HG02884 (cell line): Measurements from ENCODE around the gene EVL.
"Not testable (repeated sequence)": the region's sequence is repeated elsewhere in the genome, so short reads cannot be mapped to it uniquely, and the experiment has no call there.

Source experiments
- ATAC-seq: cut with Tn5 transposase; IDR thresholded peaks from one replicate; pipeline ENCODE4 v1.9.1; 2021; ENCODE audit warnings: mild to moderate bottlenecking, moderate library complexity; ENCODE audit not compliant: unreplicated experiment

EVL gene

DNA sequence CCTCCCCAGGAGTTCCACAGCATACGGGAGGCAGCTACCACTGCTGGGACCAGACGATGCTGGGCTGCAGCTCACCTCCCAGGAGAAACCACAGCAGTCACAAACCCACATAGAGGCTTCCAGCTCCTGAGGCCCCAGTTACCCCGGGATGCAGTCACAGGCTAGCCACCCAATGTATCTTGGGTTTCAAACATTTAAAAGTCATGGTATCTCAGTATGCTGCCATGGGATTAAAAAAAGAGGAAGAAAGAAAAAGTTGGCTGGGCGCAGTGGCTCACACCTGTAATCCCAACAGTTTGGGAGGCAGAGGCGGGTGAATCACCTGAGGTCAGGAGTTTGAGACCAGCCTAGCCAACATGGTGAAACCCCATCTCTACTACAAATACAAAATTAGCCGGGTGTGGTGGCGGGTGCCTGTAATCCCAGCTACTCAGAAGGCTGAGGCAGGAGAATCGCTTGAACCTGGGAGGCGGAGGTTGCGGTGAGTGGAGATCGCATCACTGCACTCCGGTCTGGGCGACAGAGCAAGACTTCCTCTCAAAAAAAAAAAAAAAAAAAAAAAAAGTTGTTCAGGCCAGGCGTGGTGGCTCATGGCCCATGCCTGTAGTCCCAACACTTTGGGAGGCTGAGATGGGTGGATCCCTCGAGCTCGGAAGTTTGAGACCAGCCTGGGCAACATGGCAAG lies 92.5 kb downstream of the EVL start:
- ATAC-seq: not testable (repeated sequence)

GRCh38 chr14:100158566-100159093 lies 93.4 kb downstream of the EVL start:
- no peak for ATAC-seq

DNA sequence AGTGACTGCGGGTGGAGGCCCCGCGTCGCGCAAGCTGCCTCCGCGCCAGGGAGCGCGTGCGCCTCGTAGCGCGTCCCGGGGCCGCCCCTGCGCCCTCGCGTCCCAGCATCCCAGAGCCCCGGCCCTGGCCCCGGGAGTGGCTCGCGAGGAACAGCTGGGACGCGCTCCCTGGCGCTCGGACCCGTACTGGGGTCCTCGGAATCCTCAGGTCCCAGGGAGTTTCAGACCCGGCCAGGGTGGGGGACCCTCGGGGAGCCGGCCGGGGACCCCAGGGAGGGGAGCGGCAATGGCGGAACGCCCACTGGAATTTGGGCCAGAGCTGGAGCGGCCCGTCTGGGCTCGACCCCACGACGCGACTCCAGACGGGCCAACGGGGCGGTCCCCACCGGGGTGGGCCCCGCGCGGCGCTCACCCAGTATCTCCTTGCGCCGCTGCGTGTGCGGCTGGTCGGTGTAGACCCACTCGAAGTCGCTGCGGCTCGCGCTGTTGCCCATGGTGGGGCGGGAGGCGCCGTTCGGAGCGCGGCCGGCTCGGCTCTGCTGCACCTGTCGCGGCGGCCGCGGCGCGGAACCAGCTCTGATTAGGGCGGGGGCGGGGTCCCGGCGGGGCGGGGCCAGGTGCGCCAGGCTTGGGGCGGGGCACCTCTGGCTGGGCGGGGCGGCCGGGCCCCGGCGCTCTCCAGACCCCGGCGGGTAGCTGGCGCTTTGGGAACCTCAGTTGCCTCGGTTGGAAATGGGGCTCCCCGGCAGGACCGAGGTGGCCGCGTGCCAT lies 94.1 kb downstream of the EVL start, which contains the start of gene DEGS2:
DEGS2 (minus strand) TSS at position 552 of the 771 bp plus-strand sequence; CDS start at position 494, 58 bp downstream.
- ATAC-seq: no peak

DNA sequence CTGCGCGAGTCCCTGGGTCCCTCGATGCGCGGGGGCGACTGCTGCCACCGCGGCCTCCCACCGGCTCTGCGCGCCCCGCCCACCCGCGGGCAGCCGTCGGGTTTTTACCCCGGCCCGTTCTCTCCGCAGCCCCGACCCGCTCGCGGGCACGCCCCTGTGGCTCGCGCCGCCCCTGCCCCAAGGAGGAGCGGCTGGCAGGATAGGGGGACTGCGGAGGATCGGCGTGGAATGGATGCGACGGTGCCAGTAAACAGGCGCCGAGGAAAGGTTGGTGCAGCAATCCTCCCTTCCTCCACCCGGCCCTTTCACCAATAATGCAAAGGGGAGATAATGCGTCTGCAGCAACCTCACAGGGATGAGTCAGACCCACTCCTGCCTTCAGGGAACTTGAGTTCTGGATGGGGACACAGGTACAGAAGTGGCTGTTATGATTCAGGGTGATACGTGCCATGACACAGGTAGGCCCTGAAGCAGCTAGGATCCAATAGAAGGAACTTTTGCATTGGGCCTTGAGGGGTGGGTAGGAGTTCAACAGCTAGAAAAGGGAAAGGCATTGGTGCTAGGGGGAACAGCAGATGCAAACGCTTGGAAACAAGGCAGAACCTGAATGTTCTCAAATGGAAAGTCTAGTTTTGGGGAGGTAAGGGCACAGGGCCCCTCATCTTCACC lies 94.8 kb downstream of the EVL start:
- ATAC-seq: no peak

DNA sequence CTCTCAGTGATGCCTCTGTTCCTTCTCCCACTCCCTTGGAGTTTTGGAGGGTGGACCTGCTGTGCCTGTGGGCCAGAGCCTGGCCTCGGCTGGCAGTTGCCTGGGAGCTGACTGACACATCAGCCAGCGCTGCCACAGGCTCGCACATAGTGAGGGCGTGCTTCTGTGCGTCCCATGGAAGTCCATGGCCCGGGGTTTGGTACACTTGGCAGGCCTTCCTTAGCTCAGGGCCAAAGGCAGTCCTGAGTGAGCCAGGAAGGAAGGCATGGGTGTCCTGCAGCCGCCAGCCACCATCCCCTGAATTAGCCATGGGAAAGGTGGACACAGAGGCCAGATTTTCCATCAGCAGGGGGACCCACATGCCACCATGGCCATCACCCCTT lies 95.3 kb downstream of the EVL start:
- ATAC-seq: no peak

DNA sequence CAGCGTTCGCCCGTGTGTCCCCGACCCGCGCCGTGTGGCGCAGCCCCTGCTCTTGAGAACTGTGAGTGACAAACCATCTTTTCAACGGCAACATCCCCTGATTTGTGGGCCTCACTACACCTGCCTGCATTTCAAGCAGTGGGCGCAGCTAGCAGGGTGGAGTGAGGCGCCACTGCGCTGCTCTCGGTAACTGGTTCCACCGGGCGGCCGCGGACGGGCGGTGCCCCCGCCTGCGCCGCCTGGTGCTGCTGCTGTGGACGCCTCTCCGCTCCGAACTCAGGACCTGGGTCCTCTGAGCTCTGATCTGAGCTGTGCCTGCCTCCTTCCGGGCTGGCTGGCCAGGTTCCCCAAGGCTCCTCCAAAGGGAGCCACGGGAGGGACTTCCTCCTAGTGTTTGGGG lies 100.2 kb downstream of the EVL start:
- ATAC-seq: no peak

DNA sequence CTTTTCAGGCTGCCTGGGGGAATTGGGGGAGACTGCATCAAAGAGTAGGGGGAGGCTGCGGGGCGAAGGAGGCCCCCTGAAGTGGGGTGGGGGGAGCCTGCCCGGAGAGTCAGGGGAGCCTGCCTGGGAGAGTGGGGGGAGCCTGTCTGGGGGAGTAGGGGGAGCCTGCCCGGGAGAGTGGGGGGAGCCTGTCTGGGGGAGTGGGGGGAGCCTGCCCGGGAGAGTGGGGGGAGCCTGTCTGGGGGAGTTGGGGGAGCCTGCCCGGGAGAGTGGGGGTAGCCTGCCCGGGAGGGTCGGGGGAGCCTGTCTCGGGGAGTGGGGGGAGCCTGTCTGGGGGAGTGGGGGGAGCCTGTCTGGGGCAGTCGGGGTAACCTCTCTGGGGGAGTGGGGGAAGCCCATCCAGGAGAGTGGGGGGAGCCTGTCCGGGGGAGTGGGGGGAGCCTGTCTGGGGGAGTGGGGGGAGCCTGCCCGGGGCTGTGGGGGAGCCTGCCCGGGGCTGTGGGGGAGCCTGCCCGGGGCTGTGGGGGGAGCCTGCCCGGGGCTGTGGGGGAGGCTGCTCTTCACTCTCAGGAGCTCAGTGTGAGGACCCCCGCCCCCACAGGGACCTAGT lies 100.7 kb downstream of the EVL start:
- no peak for ATAC-seq

- no peak for ATAC-seq
Observed at GRCh38 chr14:100168506-100168905, 103.3 kb downstream of the EVL start.

- no peak for ATAC-seq
Observed at GRCh38 chr14:100170880-100171279, 105.7 kb downstream of the EVL start.

GRCh38 chr14:100172811-100173210 lies 107.6 kb downstream of the EVL start:
- no peak for ATAC-seq

- no peak for ATAC-seq
Observed at GRCh38 chr14:100173353-100173752, 108.1 kb downstream of the EVL start.

DNA sequence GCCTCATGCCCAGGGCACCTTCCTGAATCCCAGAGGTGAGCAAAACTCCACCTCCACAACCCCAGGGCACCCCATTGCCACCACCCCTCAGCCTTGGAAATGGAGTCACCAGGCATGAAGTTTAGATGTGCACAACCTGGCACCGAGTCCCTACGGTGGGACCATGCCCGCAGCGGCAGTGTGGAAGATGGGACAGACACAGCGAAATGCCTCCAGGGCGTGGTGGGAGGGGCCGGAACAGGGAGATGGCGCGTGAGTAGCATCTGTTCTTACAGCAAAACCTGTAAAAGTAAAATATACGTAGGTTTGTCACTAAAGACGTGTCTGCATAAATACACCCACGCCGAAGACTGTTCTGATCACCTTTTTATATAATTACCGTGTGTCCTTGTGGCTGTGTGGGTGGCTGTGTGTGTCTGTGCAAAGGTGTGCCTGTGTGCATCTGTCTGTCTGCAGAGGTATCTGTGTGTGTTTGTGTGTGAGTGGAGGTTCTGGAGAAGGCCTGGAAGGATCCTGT lies 111.6 kb downstream of the EVL start:
- no peak for ATAC-seq

- no peak for ATAC-seq
Observed at GRCh38 chr14:100178691-100179090, 113.5 kb downstream of the EVL start.

DNA sequence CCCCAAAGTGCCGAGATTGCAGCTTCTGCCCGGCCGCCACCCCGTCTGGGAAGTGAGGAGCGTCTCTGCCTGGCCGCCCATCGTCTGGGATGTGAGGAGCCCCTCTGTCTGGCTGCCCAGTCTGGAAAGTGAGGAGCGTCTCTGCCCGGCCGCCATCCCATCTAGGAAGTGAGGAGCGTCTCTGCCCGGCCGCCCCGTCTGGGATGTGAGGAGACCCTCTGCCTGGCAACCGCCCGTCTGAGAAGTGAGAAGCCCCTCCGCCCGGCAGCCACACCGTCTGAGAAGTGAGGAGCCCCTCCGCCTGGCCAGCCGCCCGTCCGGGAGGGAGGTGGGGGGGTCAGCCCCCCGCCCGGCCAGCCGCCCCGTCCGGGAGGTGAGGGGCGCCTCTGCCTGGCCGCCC lies 115.4 kb downstream of the EVL start:
- ATAC-seq: not testable (repeated sequence)

DNA sequence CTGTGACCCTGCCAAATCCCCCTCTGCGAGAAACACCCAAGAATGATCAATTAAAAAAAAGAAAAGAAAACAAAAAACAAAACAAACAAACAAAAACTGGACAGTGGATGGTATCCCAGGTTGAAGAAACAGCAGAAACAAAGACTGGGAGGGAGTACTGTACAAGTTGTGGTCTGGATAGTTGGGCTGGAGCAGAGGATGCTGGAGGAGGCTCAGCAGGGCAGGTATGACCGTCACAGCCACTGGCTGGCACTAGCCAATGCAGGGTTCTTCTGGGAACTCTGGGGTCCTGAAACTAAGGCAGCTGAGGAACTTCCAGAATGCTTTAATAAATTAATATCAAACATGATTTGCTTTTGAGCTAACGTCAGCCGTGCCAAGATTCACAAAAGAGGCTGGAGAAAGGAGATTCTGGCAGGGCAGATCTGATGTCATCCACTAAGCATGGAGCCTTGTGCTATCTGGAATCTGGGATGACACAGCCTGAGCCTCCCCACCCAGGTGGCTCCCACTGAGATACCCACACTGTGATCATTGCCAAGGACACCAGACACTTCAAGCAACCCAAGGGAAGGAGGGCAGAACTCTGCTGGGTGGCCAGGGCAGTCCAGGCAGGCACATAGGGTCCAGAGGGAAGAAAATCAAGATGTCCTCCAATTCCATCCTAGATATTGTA lies 116.8 kb downstream of the EVL start:
- ATAC-seq: not testable (repeated sequence)

DNA sequence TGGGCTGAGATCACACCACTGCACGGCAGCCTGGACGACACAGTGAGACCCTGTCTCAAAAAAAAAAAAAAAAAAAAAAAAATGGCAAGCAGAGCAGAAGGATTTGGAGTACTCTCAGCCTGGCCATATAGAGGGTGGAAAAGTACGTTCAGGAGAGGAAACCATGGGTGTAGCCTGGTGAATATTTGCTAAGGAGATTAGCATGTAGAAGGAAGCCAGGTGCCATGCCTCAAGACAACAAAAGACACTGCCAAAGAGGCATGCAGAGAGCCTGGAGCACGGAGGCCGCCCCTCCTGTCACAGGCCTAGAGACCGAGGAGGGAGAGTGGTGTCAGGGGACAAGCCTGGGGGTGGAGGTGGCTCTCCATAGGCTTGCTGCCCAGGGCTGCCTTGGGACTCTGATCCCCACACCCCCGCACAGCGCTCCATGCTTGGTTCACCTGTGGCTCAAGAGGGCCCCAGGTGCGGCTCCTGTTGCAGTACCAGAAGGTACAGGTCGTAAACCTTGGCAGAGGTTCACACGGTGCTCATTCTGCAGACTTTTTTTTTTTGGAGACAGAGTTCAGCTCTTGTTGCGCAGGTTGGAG lies 122.1 kb downstream of the EVL start:
- ATAC-seq: no peak

GRCh38 chr14:100188392-100189030 lies 123.3 kb downstream of the EVL start:
- ATAC-seq: no peak

- no peak for ATAC-seq
Observed at GRCh38 chr14:100190126-100190525, 124.9 kb downstream of the EVL start.

- ATAC-seq: no peak
Observed at GRCh38 chr14:100191584-100192249, 126.5 kb downstream of the EVL start.
